NCI-H2227 (cell line): ENCODE measurements around the gene GC.
"Not testable (repeated sequence)": the region's sequence is repeated elsewhere in the genome, so short reads cannot be mapped to it uniquely, and the experiment has no call there.

Source experiments
- DNase-seq: peaks from one replicate; lab custom pipeline; 2025; ENCODE audit not compliant: unreplicated experiment; lab: John Stamatoyannopoulos, UW

Gene GC

DNA sequence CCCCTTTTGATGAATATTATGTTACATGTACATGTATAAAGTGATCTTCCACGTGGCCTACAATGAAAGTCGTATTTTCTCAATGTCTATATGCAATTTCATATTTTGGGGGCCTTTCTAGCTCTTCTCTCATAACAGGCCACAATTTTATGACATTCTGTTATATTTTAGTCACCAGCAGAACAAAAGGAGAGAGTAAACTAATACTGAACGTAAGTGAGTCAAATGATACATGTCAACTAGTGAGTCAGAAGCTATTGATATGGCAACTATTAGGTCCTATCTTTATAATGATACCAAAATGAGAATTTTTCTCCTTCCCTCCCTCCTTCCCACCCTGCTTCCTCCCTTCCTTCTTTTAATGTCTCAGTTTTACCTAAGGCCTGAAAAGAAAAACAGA, 14.4 kb downstream of the GC start:
- no peak for DNase-seq

DNA sequence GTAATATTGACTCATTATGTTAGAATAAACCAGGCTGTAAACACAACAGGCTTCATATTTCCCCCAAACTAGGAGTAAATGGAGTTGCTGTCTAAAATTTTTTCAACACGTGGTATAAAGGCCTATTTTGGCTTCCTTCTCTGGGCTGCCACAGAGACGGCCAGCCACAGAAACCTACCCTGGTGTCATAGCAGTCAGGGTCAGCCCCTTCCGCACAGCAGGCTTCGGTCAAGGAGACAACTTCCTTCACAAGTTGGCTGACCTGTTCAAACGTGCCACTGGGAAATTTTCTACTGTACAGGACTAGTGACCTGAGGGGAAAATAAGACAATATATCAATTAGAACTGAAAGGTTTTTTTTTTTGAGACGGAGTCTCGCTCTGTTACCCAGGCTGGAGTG, 15.8 kb downstream of the GC start:
- DNase-seq = no peak

GRCh38 chr4:71765821-71766383, 18.0 kb downstream of the GC start:
- DNase-seq = no peak

- DNase-seq = no peak
Observed at GRCh38 chr4:71765350-71765749, 18.5 kb downstream of the GC start.

GRCh38 chr4:71752383-71753042, 31.4 kb downstream of the GC start:
- no peak for DNase-seq

DNA sequence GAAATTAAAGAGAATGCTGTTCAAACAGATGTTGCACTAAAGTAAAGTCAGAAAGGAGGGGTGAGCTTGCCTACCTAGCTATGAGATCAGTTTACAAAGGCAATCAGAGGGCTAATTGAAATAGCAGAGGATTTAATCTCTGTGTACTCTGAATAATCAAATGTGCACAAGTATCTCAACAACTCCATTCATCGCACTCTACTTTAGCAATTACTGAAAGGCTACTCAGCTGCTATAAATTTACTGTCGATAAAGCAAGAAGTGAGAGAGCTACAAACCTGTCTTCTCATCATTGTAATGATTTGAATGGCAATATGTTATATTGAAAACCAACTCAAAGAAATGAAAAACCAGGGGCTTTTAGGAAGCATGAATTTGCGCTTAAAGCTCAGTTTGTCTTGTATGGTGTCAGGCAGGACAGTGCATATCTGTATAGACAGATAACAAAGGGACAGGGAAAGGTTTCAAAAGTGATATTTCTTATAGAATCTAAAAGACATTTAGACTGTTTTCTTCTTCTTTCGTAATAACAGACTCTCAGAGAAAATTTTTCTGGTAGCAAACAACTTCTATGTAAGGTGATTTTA, 34.8 kb downstream of the GC start:
- no peak for DNase-seq

GRCh38 chr4:71746379-71746778, 37.5 kb downstream of the GC start:
- no peak for DNase-seq

GRCh38 chr4:71738782-71739181, 45.1 kb downstream of the GC start:
- not testable (repeated sequence) for DNase-seq

DNA sequence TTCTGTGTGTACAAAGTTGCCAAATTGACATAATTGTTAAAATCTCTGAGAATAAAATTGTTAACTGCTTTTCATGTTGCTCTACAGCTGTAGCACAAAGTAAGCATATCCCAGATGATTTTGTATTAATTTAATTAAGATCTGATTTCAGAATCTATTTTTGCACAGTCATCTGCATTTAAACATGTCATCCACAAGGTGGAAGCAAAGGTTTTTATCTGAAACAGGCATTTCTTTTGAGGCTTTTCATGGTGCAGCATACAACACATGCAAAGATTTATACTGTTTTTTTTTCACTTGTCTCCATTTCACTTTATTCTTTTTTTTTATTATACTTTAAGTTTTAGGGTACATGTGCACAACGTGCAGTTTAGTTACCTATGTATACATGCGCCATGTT, 51.2 kb downstream of the GC start:
- no peak for DNase-seq

DNA sequence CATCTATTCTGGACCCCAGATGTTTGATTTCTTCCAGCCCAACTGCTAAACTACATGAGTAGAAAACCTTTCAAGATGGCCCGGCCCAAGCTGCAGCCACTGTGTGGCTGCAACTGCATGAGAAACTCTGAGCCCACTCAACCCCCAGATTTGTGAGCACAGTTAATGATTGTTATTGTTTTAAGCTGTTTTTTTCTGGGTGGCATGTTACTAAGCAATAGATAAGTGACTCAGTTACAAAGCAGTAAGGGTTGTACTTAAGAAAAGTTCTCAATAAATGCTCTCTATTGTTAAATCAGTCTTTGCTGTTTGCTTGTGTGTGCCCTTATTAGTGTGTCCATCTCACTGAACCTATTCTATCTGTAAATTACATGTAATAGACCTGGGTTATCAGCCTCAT, 51.8 kb downstream of the GC start:
- no peak for DNase-seq

DNA sequence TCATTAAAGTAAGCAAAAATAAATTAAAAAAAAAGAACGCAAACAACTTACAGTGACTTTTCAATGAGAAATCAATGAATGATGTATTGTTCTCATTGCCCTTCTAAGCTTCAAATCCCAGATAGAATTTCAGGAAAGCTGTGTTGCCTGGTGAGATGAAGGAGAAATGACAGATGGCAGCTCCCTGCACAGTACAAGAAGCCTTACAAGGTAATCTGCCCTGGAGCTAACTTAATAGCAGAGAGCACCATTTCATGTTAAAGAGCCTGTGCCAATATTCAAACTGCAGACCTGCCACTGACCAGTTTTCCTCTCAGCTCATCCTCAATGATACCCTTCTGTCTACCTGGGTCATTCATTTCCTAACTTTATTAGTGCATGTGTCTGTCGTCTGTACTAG, 54.0 kb downstream of the GC start:
- no peak for DNase-seq

DNA sequence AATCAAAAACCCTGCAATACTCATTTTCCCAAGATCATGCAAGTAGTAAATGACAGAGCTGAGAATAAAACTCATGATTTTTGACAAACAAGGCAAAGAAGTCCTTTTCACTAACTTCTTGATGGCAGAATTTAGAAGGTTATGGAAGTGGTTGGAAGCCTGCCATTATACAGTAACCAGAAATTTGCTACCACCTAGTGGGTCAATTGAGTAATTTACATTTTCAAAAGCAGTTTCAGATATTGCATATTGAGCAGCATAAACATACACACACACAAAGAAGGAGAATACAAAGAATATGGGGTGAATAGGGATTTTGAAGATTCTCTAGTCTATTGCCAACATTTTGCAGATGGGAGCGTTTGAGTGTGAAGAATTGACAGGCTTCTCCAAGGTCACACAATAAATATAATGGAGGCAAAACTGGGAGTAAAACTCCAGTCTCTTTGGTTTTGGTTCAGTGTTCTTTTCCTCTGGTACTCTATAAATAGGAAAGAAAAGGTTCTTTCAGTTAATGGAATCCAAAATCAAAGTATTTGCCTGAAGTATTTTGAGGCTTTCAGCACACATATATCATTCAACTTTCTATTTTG, 70.2 kb downstream of the GC start:
- no peak for DNase-seq

GRCh38 chr4:71711985-71712348, 71.9 kb downstream of the GC start:
- no peak for DNase-seq

GRCh38 chr4:71711044-71711984, 72.6 kb downstream of the GC start:
- DNase-seq = no peak

DNA sequence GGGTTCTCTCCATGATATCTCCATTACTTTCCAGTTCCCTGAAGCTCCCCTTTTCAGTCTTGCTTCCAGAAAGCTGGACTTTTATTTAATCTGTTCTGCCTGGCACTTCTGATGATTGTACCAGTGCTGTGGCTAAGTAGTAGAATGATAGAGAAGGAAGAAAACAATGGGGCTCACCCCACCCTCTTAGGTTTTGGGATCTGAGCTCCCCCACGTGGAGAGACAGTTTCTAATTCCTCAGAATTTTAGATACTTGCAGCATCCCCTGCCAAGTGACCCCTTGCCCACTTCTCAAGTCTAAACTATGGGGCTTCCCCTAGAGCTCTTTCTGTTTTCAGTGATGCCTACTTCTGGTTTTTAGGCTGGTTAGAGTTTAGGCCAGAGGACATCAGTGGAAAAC, 73.9 kb downstream of the GC start:
- no peak for DNase-seq

GRCh38 chr4:71698141-71698540, 85.7 kb downstream of the GC start:
- no peak for DNase-seq

DNA sequence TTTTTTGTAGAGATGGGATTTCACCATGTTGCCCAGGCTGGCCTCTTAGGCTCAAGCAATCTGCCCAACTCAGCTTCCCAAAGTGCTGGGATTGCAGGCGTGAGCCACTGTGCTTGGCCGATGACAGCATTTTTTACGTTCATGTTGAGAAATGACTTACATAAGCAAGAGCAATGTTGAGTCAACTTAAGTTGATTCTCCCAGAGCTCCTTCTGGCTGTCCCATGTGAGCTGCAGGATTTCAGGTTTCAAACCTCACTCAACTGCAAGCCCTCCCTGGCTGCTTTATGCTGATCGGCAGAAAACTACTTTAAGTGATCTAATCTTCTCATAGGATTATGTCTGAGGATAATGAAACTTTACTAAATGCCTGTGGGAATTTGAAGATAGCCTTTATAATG, 86.8 kb downstream of the GC start:
- no peak for DNase-seq

DNA sequence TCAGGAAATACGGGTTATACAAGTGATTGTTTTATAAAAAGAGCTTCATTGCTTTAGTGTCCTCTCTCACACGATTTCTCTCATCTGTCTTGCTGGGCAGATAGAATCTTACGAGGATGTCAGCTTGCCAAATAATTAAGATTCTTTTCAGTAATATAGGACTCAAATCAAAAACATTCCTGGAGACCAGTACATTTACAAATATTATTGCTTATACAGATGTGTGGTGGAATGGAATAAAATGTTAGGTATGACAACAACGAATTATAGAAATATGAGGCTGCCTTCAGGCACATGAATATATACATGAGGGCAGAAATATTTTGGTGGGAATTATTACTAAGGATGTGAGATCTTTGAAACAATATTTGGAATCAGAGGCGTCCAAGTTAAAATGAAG, 88.9 kb downstream of the GC start:
- DNase-seq = no peak

DNA sequence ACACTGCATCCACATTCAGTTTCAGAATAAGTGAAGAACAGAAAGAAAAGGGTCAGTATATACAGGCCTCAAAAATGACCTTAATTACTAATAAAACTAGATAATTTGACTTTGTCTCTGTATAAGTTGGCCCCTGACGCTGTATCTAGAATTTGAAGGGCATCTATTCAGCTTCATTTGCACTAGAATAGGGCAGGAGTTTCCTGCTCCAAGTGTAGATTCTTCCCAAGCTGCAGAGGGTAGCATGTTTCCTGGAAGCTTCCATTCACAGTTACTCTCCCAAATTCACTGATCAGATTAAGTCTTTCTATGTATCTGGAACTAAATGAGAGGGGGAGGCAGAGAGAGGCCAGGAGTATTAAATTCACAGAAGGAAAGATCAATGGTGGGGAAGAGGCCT, 90.9 kb downstream of the GC start:
- DNase-seq = no peak

DNA sequence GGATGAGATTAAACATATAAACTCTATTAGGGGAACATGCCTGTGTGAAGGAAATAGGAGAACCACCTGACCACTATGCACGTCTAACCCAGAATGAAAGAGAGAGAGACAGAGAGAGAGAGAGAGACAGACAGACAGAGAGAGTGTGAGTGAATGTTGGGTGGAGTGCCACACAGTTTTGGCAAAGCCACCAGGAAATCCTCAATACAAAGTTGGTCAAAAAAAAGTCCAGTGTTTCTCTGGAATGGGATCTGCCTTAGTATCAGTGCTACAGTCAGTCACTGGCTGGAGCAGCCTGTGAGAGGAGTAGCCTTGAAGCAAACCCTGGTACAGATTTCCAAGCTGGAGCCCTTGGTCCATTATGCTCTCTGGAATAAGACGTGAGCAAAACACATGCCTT, 91.7 kb downstream of the GC start:
- DNase-seq = no peak
